Progenitor cell of endocrine pancreas (in vitro differentiated cells): ENCODE data around the gene HAPLN3. TPM values are rescaled to one million over a fixed set of nuclear protein-coding genes. Genes with fewer than 3 reads are reported as not detected.

ENCODE experiments used
- DNase-seq: peaks from one replicate; pipeline ENCODE4 v3.0.0; 2021; ENCODE audit warnings: low spot score; ENCODE audit not compliant: unreplicated experiment
- H3K27ac Mint-ChIP-seq: 2 replicates; pipeline ENCODE4 v1.8.0; 2021; ENCODE audit warnings: mild to moderate bottlenecking, moderate library complexity, mixed read lengths
- H3K27me3 Mint-ChIP-seq: 2 replicates; pipeline ENCODE4 v1.8.0; 2021; ENCODE audit warnings: mixed read lengths
- H3K36me3 Mint-ChIP-seq: 2 replicates; pipeline ENCODE4 v1.8.0; 2022; ENCODE audit warnings: mixed read lengths; ENCODE audit not compliant: insufficient read depth
- H3K4me1 Mint-ChIP-seq: 2 replicates; pipeline ENCODE4 v1.8.0; 2021; ENCODE audit warnings: low read depth, mixed read lengths
- H3K4me3 Mint-ChIP-seq: 2 replicates; pipeline ENCODE4 v1.8.0; 2021; ENCODE audit warnings: low read depth, mild to moderate bottlenecking, moderate library complexity, mixed read lengths
- H3K9me3 Mint-ChIP-seq: 2 replicates; pipeline ENCODE4 v1.8.0; 2021; ENCODE audit warnings: low read depth, mixed read lengths
- CTCF ChIP-seq: fragments of 200-600 bp; sonication (generic); IDR thresholded peaks from one replicate; pipeline ENCODE4 v1.5.0; 2021; ENCODE audit warnings: antibody characterized with exemption, mild to moderate bottlenecking; ENCODE audit not compliant: unreplicated experiment
- total RNA-seq: library from RNA; stranded (reverse); gene quantifications from 2 replicates; pipeline ENCODE4 v1.2.1, GENCODE V29; 2021

Gene HAPLN3
- total RNA-seq, 1 donor from 2014 or later = 8.4 TPM

DNA sequence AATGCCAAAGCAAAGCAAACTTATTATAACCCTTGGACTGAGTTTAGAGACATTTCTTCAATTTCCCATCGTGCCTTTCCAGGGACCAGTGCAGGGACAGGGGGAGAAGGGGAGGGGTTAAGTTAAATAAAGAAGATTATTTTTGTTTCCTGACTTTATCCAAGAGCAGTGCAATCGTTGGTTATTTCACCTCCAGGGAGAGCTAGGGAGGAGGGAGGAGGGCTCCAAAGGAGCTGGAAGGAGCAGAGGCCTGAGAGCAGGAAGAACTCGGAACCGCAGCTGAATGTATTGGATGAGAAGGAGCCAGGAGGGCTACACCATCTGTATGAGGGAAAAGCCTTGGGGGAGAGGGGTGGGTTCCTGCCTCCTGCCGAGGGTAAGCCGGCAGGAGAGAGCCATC lies 20.7 kb downstream of the HAPLN3 start:
- no peak for DNase-seq
- Mint-ChIP-seq H3K27me3 (peaks cover 10% of the 10 kb centered on the region), H3K36me3 (no peaks in the 10 kb centered on the region), H3K4me3 (no peak overlapping the region), H3K27ac (peak overlapping the region; percentile 38), H3K9me3 (no peaks in the 10 kb centered on the region), H3K4me1 (no peaks in the 10 kb centered on the region)
- TF ChIP-seq CTCF = no peak

GRCh38 chr15:88874275-88874674 lies 21.1 kb downstream of the HAPLN3 start:
- Mint-ChIP-seq H3K27ac (no peak overlapping the region), H3K4me1 (no peaks in the 10 kb centered on the region), H3K36me3 (no peaks in the 10 kb centered on the region), H3K4me3 (no peak overlapping the region), H3K9me3 (no peaks in the 10 kb centered on the region), H3K27me3 (peaks cover 10% of the 10 kb centered on the region)
- DNase-seq = no peak
- TF ChIP-seq CTCF = no peak

DNA sequence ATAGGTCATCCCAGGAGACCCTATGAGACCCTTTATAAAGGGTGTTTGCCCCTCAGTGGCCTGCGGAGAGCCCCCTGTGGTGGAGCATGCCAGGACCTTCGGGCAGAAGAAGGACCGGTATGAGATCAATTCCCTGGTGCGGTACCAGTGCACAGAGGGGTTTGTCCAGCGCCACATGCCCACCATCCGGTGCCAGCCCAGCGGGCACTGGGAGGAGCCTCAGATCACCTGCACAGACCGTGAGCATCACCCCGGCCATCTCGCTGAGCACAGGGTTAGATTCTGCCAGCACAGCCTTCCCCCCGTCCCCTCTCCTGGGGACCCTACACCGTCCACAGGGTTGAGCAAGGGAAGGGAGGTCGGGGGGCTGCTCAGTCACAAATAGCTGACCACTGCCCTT lies 21.6 kb downstream of the HAPLN3 start:
- no peak for DNase-seq
- no peaks in the 10 kb centered on the region for H3K9me3 Mint-ChIP-seq
- no peak overlapping the region for H3K27ac Mint-ChIP-seq
- peaks cover 10% of the 10 kb centered on the region for H3K27me3 Mint-ChIP-seq
- no peaks in the 10 kb centered on the region for H3K36me3 Mint-ChIP-seq
- no peaks in the 10 kb centered on the region for H3K4me1 Mint-ChIP-seq
- TF ChIP-seq CTCF = no peak
- no peak overlapping the region for H3K4me3 Mint-ChIP-seq

DNA sequence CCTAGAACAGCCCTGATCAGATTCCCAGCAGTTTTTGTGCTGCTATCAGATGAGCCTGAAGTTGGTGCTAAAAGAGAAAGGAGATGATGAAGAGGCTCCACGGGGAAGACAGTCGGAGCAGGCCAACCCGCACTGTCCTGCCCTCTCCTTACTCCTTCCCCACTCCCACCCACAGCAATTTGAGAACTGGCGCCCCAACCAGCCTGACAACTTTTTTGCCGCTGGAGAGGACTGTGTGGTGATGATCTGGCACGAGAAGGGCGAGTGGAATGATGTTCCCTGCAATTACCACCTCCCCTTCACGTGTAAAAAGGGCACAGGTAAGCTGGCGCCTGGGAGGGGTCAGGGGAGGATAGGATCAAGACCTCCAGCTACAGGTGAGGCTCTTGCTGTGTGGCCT lies 22.6 kb downstream of the HAPLN3 start:
- peaks cover 11% of the 10 kb centered on the region for H3K27me3 Mint-ChIP-seq
- no peak for DNase-seq
- H3K4me3 Mint-ChIP-seq = no peak overlapping the region
- no peaks in the 10 kb centered on the region for H3K9me3 Mint-ChIP-seq
- no peak for TF ChIP-seq CTCF
- no peak overlapping the region for H3K27ac Mint-ChIP-seq
- no peaks in the 10 kb centered on the region for H3K36me3 Mint-ChIP-seq
- H3K4me1 Mint-ChIP-seq = no peaks in the 10 kb centered on the region

GRCh38 chr15:88872106-88872505 lies 23.2 kb downstream of the HAPLN3 start:
- H3K4me1 Mint-ChIP-seq = no peaks in the 10 kb centered on the region
- no peak overlapping the region for H3K27ac Mint-ChIP-seq
- H3K9me3 Mint-ChIP-seq = no peaks in the 10 kb centered on the region
- TF ChIP-seq CTCF = no peak
- no peak for DNase-seq
- peaks cover 13% of the 10 kb centered on the region for H3K27me3 Mint-ChIP-seq
- no peaks in the 10 kb centered on the region for H3K36me3 Mint-ChIP-seq
- H3K4me3 Mint-ChIP-seq = no peak overlapping the region

DNA sequence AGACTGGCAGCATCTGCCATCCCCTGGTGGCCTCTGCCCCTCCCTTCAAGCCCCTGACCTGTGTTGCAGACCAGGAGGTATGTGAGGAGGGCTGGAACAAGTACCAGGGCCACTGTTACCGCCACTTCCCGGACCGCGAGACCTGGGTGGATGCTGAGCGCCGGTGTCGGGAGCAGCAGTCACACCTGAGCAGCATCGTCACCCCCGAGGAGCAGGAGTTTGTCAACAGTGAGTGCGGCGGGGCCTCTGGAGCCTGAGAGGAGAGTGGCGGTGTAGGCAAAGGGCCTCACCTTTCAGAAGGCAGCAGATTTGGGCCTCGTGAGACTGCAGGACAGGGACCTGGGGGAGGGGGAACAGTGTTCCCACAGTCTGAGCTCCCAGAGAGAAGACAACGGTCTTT lies 24.0 kb downstream of the HAPLN3 start:
- H3K27me3 Mint-ChIP-seq = peaks cover 13% of the 10 kb centered on the region
- no peak for TF ChIP-seq CTCF
- H3K4me1 Mint-ChIP-seq = no peaks in the 10 kb centered on the region
- H3K9me3 Mint-ChIP-seq = no peaks in the 10 kb centered on the region
- no peak overlapping the region for H3K27ac Mint-ChIP-seq
- H3K4me3 Mint-ChIP-seq = no peak overlapping the region
- DNase-seq = no peak
- H3K36me3 Mint-ChIP-seq = no peaks in the 10 kb centered on the region
